GM21825 (cell line): ENCODE results near the gene SCYL3.
"Not testable (repeated sequence)": the region's sequence is repeated elsewhere in the genome, so short reads cannot be mapped to it uniquely, and the experiment has no call there.

ENCODE experiments used
- ATAC-seq: cut with Tn5 transposase; IDR thresholded peaks from one replicate; pipeline ENCODE4 v1.9.1; 2021; ENCODE audit warnings: mild to moderate bottlenecking, moderate library complexity; ENCODE audit not compliant: unreplicated experiment

The SCYL3 gene

DNA sequence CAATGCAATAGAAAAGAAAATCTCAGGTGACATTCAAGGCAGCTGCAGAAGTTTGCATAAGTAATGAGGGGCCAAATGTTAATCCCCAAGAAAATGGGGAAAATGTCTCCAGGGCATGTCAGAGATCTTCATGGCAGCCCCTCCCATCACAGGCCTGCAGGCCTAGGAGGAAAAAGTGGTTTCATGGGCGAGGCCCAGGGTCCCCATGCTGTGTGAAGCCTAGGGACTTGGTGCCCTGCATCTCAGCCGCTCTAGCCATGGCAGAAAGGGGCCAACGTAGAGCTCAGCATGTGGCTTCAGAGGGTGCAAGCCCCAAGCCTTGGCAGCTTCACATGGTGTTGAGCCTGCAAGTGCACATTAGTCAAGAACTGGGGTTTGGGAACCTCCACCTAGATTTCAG, 21.7 kb downstream of the SCYL3 start:
- not testable (repeated sequence) for ATAC-seq

DNA sequence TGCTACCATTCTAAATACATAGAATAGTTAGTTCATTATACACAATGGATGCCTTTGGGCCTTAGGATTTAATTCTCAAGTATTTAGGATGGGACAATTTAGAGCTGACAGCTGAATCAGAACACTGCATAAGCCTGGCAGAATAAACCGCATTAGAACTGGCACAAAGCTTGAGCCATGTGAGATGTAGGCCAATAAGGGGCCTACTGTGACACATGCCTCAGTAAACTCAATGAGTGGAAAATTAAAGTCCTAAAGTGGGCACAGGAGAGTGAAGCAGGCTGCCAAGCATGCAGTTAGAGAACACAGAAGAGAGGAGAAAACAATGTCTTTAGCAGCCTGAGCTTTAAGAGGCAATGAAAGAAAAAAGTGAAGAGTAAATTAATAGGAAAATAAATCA, 24.3 kb downstream of the SCYL3 start:
- no peak for ATAC-seq

DNA sequence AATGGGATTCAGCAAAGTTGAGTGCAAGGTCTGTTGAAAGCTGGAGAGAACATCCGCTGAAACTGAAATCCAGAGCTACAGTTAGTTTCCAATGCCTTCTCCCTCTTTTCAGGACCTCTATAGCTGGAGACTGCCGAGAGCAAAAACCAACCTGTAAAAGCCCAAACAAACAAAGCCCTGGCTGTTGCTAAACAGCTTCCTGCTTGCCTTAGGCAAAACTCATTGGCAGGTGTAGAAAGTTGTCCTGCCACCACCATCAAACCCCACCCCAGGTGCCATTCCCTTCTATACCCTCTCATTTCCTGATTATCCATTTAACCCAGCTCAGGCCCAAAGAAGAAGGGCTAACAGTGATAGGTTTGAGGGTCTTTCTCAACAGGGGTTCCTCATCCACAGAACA, 24.7 kb downstream of the SCYL3 start:
- ATAC-seq, result no peak

DNA sequence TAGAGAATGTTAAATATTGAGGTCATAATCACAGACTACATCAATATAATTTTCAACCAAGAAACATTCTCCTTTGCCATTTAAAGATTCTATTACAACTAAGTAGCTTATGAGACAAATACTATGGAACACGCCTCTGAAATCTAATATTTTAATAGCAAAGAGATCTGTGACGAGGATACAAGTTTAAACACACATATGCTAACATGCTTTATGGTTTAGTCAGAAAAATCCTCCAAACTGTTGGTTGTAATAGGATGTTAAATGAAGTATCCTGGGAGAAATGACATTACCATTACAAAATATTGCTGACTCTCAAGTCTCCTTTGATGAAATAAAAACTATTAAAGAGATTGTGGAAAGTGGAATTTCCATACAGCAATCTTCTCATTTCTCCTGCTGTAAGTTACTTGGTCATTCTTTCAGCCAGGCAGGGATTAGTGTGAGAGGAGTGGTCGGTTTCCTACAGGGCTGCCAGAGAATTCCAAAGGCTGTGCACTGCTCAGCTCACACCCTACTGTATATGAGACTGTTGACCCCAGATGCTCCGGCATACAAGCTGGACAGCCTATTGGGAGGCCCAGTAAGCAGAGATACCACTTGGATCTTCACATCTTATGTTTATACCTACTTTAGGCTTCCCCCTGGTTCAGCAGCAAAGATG, 26.6 kb downstream of the SCYL3 start:
- no peak for ATAC-seq

DNA sequence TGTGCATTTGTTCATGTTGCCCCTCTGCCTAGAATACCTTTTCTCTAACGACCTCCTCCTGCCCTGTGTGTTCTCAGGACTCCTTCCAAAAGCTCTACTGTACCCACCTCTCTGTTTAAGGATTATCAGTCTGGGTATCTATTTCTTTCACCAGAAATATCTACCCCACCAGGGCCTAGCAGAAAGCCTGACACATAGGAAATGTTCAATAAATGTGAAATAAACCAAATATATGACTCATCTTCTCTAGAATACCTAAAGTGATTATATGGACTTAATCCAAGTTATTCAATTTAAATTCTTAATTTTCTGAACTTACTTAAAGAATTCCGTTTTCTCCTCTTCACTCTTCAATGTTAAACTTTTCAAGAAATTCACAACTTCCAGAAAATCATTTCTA, 27.1 kb downstream of the SCYL3 start:
- ATAC-seq, result no peak

DNA sequence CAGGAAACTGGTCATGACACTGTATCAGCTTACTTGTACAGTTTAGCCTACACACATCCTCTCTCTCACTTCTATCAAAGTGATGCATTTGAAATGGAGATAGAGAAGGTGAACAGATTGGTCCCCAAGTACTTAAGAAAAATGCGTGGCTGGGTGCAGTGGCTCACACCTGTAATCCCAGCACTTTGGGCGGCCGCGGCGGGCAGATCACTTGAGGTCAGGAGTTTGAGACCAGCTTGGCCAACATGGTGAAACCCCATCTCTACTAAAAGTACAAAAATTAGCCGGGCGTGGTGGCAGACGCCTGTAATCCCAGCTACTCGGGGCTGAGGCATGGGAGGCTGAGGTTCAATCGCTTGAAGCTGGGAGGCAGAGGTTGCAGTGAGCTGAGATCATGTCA, 29.2 kb downstream of the SCYL3 start:
- ATAC-seq, result not testable (repeated sequence)

DNA sequence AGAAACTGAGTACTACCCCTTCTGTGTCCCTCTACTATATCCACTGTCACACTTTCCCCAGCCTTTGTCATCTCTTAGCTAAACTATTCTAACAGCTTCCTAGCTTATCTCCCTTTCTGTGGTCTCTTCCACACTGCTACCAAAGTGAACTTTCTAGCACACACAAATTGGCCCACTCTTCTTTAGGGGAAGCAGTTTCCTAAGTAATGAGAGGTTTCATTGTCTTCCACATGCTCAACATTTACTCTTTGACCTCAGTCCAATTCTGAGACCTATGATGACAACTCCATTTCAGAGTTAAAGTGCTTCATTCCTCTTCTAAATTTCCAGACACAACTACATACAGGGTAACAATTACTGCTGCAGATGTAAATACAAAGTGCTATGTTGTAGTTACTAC, 32.9 kb downstream of the SCYL3 start:
- no peak for ATAC-seq

DNA sequence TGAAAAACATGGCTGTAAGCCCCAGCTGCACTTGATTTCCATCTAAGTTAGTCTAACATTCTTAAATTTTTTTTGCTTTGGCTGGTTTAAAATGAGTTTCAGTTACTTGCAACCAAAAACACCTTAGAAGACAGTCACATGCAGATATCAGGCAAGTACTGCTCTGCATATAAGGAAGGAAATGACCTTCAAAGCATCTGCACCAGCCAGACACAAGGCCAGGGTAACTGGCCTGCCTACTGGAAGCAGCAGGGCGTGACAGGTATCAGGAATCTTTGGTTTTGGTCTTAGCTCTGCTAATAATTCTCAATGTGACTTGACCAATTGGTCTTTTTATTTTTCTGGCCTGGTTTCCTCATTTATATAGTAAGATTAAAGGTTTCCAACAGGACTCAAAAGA, 33.5 kb downstream of the SCYL3 start:
- ATAC-seq, result no peak

DNA sequence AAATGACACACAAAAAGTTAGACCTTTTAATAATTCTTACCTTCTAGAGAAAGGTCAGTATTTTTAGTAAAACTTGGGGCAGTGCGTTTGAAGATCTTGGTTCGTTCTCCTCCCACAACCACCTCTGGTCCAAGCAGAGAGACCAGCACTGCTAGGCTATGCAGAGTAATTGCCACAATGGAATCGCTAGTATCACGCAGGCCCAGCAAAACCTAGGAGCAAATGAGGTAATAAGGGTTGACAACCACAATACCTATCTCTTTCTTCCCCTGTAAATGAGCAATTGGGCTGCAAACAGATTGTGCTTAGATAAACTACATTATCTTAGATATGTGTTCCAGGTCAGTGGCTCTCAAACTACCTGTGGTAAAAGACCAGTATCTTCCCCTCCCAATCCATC, 34.7 kb downstream of the SCYL3 start:
- no peak for ATAC-seq

DNA sequence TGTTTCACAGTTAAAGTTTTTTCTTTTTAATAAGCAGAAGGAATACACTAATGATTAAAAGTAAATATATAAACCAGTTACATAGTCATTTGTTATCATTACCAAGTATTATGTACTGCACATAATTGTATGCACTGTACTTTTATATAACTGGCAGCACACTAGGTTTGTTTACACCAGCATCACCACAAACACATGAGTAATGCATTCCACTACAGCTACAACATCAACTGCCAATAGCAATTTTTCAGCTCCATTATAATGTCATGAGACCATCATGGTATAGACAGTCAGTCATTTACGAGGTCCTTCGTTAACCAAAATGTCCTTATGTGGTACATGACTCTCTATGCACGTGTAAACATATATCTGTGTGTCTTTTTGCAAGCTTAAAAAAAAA, 35.2 kb downstream of the SCYL3 start:
- ATAC-seq, result no peak

DNA sequence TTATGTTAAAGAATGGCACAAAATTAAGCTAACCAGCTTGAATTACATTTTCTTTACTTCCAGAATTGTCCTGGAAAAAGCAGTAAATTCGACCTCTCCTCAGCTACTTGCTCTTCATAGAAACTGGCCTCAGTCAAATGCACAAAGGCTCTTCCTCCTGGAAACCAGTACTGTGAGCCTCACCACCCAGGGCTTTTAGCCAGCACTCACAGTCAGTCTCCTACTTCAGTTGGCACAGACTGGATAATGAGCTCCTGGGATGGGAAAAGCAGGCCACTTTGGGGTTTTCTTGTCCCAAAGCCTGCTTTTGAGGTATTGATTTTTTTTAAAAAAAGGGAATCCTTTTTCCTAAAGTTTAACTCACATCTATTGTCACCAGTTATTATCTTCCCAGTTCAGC, 40.4 kb downstream of the SCYL3 start:
- no peak for ATAC-seq

DNA sequence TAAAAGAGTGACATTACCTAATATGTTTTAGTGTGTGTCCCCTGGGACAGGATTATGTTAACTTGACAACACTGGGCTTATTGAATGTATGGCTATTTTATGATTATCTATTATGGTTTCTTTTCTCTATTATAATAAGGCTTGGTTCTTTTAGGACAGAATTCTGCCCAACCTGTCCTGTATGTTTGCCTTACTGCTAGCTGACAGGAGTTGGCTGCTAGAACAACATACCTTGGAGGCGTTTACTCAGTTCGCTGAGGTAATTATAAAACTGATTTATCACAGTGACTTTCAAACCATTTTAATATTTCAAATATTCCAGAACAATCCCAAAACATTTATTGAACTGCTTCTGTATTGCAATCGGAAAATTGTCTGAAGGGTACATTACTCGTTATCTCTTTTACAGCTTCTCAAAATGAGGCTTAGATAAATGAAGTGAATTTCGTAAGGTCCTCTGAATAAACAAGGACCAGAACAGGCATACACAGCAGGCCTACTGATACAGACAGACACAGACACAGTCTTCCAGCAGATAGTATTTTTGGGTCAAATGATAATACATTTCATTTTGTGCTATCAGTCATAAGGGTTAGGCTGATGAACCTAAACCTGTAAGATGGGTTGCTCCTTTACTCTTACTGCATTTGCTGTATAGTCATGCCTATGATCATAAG, 44.2 kb downstream of the SCYL3 start:
- no peak for ATAC-seq

DNA sequence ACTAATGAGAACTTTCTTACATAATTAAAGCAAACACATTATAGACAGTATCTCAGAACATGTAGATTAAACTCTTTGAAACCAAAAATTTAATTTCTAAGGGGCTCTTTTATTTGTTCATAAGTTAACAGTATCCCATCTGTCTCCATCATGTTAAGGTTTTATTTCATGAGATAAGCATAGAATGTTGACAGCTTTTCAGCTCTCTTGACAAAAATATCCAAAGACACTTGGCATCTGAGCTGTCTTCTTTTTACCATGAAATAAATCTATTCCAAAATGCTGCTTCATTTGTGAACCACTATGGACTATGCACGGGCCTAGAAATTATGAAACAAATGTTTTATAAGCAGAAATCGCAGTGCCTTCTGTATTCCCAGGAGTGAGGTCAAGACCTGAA, 45.2 kb downstream of the SCYL3 start:
- no peak for ATAC-seq

DNA sequence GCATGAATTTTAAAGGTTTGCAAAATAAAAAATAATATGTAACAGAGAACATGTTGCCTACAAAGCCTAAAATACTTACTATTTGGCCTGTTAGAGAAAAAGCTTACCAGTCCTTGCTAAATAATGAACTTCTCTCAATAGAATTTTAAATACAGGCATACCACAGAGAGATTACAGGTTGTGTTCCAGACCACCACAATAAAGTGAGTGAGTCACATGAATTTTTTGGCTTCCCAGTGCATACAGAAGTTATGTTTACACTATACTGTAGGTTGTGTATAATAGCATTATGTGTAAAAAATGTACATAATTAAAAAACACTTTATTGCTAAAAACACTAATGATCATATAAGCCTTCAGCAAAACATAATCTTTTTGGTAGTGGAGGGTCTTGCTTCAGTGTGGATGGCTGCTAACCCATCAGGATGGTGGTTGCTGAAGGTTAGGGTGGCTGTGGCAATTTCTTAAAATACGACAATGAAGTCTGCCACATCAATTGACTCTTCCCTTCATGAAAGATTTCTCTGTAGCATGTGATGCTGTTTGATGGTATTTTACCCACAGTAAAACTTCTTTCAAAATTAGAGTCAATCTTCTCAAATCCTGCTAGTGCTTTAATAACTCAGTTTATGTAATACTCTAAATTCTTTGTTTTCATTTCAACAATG, 48.6 kb downstream of the SCYL3 start:
- ATAC-seq, result no peak

DNA sequence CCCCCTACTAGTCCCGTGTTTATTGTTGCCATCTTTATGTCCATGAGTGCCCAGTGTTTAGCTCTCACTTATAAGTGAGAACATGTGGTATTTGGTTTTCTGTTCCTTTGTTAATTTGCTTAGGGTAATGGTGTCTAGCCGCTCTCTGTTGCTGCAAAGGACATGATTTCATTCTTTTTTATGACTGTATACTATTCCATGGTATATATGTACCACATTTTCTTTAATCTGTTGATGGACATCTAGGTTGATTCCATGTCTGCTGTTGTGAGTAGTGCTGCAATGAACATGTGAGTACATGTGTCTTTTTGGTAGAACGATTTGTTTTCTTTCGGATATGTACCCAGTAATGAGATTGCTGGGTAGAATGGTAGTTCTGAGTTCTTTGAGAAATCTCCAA, 54.8 kb downstream of the SCYL3 start:
- ATAC-seq, result no peak

DNA sequence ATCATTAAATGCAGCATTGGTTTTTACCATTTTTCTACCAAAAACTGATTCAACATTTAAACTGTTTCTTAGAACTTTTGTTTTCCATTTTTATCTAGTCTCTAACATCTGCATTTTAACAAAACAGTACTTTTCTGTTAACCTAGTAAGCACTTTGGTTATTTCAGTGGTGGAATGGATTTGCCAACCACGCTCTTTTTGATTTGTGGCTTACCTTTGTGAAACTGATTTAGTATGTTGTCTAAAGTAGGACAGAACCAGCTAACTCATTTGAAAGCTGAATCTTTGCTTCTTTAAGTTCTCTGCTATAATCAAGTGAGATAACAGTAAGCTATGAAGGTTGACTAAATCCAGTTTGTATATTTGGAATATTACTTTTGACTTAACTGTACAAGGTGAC, 57.5 kb downstream of the SCYL3 start:
- ATAC-seq, result no peak

DNA sequence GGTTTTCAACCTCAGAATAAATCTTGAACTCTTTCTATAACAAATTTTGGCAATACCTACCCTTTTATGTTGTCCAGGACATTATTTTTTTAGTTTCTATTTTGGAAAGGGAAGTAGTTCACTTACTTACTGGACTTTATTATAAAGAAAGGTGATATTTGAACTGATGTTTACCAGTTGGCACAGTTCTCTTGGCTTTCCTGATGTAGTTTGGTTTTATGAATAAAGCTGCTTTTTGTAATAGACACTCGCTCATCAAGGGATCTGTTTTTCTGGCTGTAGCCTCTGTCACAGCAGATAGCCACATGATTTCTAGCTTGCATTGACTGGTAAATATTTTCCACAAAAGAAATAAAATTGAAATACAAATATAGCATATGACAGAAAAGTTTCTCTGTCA, 58.0 kb downstream of the SCYL3 start:
- ATAC-seq, result no peak

DNA sequence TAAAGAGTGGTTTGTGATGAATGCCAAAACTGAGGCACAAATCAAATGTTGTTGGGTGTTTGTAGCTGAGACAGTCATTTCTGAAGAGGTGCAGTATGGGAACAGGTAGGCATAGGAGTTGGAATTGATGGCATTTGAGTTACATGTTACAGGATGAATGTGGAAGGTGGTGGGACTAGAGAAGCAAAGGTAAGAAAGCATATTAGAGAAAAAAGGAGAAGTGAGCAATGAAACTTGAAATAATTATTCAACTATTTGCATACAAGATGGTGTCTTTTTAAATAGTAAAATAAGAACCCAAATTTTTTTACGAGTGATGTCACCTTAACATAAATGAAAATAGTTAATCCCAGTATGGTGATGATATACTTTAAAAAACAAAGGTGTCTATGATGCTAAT, 58.8 kb downstream of the SCYL3 start:
- ATAC-seq, result no peak

DNA sequence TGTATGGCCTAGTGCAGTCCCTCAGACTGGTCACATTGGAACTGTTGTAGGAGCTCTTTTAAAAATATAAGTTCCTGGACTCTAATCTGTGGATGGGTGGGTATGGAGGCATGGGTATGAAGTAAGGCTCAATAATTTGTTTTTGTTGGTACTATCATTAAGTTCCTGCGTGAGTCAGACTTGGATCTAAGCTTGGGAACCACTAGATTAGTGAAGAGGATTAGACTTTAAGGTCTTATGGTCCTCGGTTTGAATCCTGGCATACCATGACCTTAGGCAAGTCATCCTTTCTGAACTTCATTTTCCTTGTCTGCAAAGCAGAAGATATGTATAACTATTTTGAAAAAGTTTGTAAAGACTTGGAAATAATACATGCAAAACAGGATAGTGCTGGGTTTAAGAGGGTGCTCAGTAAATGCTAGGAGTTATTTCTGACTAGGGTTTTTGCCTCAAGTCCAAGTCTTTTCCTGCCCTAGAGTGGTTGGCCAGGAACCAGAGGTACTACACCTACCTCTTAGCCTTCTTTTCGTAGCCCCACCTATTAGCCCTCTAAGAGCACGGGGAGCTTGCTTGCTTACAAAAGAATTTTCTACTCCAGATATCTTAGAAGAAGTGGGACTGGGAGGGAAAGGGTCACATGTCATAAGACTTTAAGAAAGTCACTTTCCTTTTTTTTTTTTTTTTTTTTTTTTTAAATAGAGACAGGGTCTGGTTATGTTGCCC, 60.4 kb downstream of the SCYL3 start:
- ATAC-seq, result no peak

DNA sequence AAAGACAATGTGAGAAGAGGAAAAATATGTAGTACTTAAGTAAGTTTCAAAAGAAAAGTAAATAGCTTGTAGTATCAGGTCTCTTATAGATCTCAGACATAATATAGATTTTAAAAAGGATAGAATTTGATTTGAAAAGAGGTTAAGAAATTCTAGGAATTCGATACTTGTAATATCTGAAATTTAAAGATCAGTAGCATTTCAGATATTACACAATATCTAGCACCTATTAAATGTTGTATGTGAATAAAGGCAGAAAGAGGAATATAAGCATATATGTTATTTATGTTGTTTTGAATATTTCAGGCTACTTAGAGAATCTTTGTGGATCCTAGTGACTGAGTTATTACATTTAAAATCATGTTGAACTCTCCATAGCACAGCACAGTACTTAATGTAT, 64.0 kb downstream of the SCYL3 start:
- ATAC-seq, result no peak

DNA sequence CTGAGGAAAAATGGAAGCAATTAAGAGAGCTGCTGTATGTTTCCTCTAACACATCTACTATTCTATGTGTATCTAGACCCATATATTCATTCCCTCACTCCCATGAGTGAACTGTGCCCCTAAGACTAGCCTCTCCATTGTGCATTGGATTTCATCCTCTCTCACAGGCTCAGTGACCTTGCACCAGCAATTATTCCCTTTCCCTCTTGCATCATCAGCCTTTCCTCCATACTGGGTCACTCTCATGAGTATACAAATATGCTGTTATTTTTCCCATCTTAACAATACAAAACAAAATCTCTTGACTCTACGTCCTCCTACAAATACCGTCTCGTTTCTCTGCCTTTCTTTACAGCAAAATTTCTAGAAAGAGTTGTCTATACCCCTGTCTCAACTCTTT, 69.5 kb downstream of the SCYL3 start:
- no peak for ATAC-seq

DNA sequence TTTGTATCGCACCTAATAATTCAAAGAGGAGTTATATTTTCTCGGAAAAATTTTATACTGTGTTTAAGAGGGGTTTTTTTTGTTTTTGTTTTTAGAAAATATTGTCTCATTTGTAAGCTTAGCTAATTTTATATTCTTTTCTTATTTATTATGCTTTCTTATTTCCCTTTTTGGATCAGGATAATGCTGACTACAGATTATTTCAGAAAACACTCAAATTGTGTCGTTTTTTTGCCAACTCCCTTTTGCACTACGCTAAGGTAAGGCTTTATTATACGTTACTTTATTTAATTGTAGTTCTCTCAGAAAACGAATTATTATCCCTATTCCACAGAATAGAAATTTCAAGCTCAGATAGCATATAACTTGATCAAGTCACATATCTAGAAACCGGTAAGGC, 72.2 kb downstream of the SCYL3 start:
- no peak for ATAC-seq
